Stimulated activated CD8-positive, alpha-beta memory T cell treated with anti-CD3 and anti-CD28 coated beads, Interleukin-7, amount 100 ng/mL, for 48 hours (primary cell): Measurements from ENCODE around the gene EGFL7.
A peak's percentile ranks its signal among the peaks of the same experiment; 100 is the strongest.

Source experiments
- DNase-seq, 2 donors: peaks; one replicate each; pipeline ENCODE4 v3.0.0-alpha.2; 2020; ENCODE audit warnings: low read depth in 1 of 2; ENCODE audit errors: extremely low read depth in 1 of 2

EGFL7 gene

GRCh38 chr9:136685216-136685615, 22.5 kb downstream of the EGFL7 start:
- no peak for DNase-seq

GRCh38 chr9:136685790-136686533, 23.2 kb downstream of the EGFL7 start:
- DNase-seq, result no peak

GRCh38 chr9:136686534-136686793, 23.7 kb downstream of the EGFL7 start:
- DNase-seq, result no peak

GRCh38 chr9:136686794-136687711, 24.3 kb downstream of the EGFL7 start, which contains the start of gene AGPAT2:
Gene AGPAT2 (minus strand): TSS chr9:136687457. CDS start chr9:136687357, 100 bp downstream.
- DNase-seq, result peak in 1 of 2 donors; percentile 44

GRCh38 chr9:136687721-136688223, 25.1 kb downstream of the EGFL7 start:
- no peak for DNase-seq

- DNase-seq, result no peak
Observed at GRCh38 chr9:136688274-136689107, 25.8 kb downstream of the EGFL7 start.

GRCh38 chr9:136689108-136689460, 26.4 kb downstream of the EGFL7 start:
- no peak for DNase-seq

GRCh38 chr9:136690104-136690805, 27.5 kb downstream of the EGFL7 start:
- no peak for DNase-seq

- DNase-seq, result no peak
Observed at GRCh38 chr9:136690806-136691261, 28.1 kb downstream of the EGFL7 start.

- no peak for DNase-seq
Observed at GRCh38 chr9:136691316-136692184, 28.8 kb downstream of the EGFL7 start.

GRCh38 chr9:136692185-136693134, 29.7 kb downstream of the EGFL7 start:
- no peak for DNase-seq

GRCh38 chr9:136693135-136693489, 30.4 kb downstream of the EGFL7 start:
- DNase-seq, result no peak

GRCh38 chr9:136693490-136694162, 30.9 kb downstream of the EGFL7 start:
- DNase-seq, result no peak

- DNase-seq, result no peak
Observed at GRCh38 chr9:136694163-136694871, 31.6 kb downstream of the EGFL7 start.

- DNase-seq, result no peak
Observed at GRCh38 chr9:136694872-136695247, 32.1 kb downstream of the EGFL7 start.

GRCh38 chr9:136695435-136695895, 32.7 kb downstream of the EGFL7 start:
- no peak for DNase-seq

GRCh38 chr9:136695955-136696354, 33.2 kb downstream of the EGFL7 start:
- DNase-seq, result no peak
